Liver (tissue), 3 donors: Measurements from ENCODE around the gene GRAMD1A.

ENCODE experiments used
- GABPA ChIP-seq, 2 donors: IDR thresholded peaks in 1 of 2; conservative IDR thresholded peaks in 1 of 2; 2 replicates each; pipeline ENCODE4 v1.6.1; 2016; ENCODE audit warnings: antibody characterized with exemption in 2 of 2, mild to moderate bottlenecking in 1 of 2, moderate library complexity in 1 of 2
- RAD21 ChIP-seq, 2 donors: IDR thresholded peaks; 2 replicates each; pipeline ENCODE4 v1.6.1; 2016; ENCODE audit warnings: antibody characterized with exemption in 2 of 2, mild to moderate bottlenecking in 2 of 2
- SP1 ChIP-seq: IDR thresholded peaks from 2 replicates; pipeline ENCODE4 v1.6.1; 2018; ENCODE audit warnings: antibody characterized with exemption, mild to moderate bottlenecking
- TAF1 ChIP-seq: conservative IDR thresholded peaks from 2 replicates; pipeline ENCODE4 v1.6.1; 2016; ENCODE audit warnings: antibody characterized with exemption, mild to moderate bottlenecking
- TF ChIP-seq, protein P1 (sequence below): IDR thresholded peaks from 2 replicates; pipeline ENCODE4 v1.6.1; 2016; ENCODE audit warnings: antibody characterized with exemption, mild to moderate bottlenecking
- TF ChIP-seq, protein P2 (sequence below): fragments of 150-350 bp; IDR thresholded peaks from 2 replicates; pipeline ENCODE4 v1.5.1; 2017; ENCODE audit warnings: improper control_type of control experiment, low read depth, low read length; ENCODE audit not compliant: missing input control
- TF ChIP-seq, protein P3 (sequence below): IDR thresholded peaks from 2 replicates; pipeline ENCODE4 v1.6.1; 2016; ENCODE audit warnings: antibody characterized with exemption
- donor health status: healthy.
- donor health status: healthy.

DNA sequence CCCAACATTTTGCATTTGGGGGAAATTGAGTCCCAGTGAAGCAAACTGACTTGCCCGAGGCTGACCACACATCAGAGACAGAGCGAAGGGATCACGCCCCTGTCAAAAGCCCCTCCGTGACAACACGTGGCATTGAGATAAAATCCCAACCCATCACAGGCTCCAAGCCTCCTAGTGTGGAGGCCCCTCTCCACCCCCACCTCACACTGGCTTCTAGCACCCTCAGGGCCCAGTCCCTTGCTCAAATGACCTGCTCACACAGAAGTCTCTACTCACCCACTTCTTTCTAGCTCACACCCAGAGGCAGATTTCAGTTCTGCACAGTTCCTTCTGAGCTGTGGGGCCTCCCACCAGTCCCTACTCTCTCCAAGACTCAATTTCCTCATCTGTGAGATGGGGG, 51.7 kb downstream of the GRAMD1A start:
- TF ChIP-seq, protein P1, sequence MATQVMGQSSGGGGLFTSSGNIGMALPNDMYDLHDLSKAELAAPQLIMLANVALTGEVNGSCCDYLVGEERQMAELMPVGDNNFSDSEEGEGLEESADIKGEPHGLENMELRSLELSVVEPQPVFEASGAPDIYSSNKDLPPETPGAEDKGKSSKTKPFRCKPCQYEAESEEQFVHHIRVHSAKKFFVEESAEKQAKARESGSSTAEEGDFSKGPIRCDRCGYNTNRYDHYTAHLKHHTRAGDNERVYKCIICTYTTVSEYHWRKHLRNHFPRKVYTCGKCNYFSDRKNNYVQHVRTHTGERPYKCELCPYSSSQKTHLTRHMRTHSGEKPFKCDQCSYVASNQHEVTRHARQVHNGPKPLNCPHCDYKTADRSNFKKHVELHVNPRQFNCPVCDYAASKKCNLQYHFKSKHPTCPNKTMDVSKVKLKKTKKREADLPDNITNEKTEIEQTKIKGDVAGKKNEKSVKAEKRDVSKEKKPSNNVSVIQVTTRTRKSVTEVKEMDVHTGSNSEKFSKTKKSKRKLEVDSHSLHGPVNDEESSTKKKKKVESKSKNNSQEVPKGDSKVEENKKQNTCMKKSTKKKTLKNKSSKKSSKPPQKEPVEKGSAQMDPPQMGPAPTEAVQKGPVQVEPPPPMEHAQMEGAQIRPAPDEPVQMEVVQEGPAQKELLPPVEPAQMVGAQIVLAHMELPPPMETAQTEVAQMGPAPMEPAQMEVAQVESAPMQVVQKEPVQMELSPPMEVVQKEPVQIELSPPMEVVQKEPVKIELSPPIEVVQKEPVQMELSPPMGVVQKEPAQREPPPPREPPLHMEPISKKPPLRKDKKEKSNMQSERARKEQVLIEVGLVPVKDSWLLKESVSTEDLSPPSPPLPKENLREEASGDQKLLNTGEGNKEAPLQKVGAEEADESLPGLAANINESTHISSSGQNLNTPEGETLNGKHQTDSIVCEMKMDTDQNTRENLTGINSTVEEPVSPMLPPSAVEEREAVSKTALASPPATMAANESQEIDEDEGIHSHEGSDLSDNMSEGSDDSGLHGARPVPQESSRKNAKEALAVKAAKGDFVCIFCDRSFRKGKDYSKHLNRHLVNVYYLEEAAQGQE, result no peak
- TF ChIP-seq, protein P2, sequence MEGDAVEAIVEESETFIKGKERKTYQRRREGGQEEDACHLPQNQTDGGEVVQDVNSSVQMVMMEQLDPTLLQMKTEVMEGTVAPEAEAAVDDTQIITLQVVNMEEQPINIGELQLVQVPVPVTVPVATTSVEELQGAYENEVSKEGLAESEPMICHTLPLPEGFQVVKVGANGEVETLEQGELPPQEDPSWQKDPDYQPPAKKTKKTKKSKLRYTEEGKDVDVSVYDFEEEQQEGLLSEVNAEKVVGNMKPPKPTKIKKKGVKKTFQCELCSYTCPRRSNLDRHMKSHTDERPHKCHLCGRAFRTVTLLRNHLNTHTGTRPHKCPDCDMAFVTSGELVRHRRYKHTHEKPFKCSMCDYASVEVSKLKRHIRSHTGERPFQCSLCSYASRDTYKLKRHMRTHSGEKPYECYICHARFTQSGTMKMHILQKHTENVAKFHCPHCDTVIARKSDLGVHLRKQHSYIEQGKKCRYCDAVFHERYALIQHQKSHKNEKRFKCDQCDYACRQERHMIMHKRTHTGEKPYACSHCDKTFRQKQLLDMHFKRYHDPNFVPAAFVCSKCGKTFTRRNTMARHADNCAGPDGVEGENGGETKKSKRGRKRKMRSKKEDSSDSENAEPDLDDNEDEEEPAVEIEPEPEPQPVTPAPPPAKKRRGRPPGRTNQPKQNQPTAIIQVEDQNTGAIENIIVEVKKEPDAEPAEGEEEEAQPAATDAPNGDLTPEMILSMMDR, result no peak
- no peak for TF ChIP-seq GABPA (IDR thresholded peaks at IDR 0.05 in 1 of 2, conservative IDR thresholded peaks at IDR 0.05 in 1 of 2)
- no peak for TF ChIP-seq SP1
- no peak for TF ChIP-seq RAD21 (IDR thresholded peaks at IDR 0.05)
- TF ChIP-seq TAF1, result no peak
- TF ChIP-seq, protein P3, sequence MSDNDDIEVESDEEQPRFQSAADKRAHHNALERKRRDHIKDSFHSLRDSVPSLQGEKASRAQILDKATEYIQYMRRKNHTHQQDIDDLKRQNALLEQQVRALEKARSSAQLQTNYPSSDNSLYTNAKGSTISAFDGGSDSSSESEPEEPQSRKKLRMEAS, result no peak
